T-helper 1 cell treated with Interleukin-12 subunit alpha and Interleukin-12 subunit beta and Interleukin-4 antibody, amounts not matched to agents 30 ng/mL and 1 ng/mL, for 36 hours (primary cell): Measurements from ENCODE around the gene PRPF40B. TPM values are rescaled to one million over a fixed set of nuclear protein-coding genes. Genes with fewer than 3 reads are reported as not detected.
"Not testable (repeated sequence)": the region's sequence is repeated elsewhere in the genome, so short reads cannot be mapped to it uniquely, and the experiment has no call there.

Experiments
- intact Hi-C: fragments of 100-400 bp; cut with micrococcal nuclease; formaldehyde crosslinking; loops from one replicate; pipeline ENCODE4 v1.15.1; 2024
- total RNA-seq: library from RNA; stranded (reverse); gene quantifications from 2 replicates; pipeline ENCODE4 v1.2.3, GENCODE V29; 2022

Gene PRPF40B
- 11.2 and 12.2 TPM in 2 replicates for total RNA-seq

- intact Hi-C loops, result loop anchor here (1.0 to 10.0 kb wide), 8 partner anchors 40 to 493 kb away; partner anchors contain the start of genes COX14, FMNL3, NCKAP5L and SPATS2
Observed at GRCh38 chr12:49623142-49623904, at the start of gene PRPF40B. Gene PRPF40B, plus strand, starts transcription at chr12:49623561. Its CDS starts 30 bp downstream, at chr12:49623591.

GRCh38 chr12:49577589-49578315 is 45.6 kb upstream of the PRPF40B start:
- intact Hi-C loops, result no loop called here

DNA sequence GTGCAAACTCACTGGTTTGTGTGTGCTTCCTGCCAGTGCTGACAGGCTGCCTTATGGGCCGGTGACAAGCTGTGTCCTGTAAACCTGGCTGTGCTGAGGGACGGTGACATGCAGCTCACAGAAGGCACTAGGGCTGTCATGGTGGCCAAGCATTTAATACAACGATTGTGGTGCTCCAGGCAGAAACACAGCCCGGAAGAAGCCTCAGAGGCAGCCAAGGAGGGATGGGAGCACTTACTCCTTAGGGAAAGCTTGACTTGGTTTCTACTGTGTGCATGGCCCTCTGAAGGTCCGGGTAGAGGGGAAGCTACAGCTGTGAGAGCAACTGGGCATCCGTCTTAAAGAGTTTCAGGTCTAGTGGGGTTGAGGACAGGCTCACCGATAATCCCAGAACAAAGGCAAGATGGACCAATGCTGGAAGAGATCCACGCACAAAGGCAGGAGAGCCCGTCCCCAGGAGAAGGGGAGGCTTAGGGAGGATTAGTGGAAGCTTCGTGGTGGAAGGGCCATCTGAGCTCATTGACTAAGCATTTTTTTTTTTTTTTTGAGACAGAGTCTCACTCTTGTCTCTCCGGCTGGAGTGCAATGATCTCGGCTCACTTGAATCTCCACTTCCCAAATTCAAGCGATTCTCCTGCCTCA is 44.8 kb upstream of the PRPF40B start:
- intact Hi-C loops, result no loop called here

DNA sequence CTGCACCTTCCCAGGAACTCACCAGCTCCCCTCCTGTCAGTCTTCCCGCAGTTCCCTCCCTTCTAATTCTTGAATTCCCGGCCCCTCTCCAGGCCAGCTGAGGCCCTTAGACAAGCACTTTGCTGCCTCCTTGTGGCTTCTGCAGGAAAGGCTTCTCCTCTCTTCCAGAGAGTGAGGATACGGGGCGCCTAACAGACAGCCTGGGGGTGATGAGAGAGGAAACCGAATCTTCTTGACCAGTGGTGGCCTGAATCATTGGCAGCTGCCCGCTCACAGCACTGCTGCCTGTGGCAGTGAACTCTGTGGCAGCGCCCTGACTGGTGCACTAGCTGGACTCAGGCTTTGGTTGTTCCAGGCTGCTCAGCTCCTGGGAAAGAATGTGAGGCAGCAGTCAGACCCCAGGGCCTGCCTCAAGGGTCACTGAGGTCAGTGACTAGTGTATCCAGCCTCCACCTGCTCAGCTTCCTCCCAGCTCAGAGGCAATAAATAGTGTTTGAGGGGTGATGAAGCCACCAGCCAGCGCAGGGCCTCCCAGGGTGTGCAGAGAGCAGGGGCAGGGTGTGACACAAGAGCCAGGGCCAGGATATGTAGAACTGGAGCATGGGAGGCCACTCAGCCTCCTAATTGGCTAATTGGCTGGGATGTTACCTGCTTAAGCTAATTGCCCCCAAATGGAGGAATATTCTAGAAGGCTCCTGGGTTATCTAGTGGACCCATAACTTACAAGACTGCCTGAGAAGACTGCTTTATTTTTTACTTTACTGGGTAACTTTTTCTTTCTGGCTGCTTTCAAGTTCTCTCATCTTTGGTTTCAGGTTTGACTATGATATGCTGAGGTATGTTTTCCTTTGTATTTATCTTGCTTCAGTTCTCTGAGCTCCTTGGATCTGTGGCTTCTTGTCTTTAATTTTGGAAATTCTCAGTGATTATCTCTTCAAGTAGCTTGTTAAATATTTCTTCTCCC is 42.5 kb upstream of the PRPF40B start:
- intact Hi-C loops, result loop anchor here (1.0 kb wide), 4 partner anchors 28 to 293 kb away; no protein-coding TSS in a partner anchor

DNA sequence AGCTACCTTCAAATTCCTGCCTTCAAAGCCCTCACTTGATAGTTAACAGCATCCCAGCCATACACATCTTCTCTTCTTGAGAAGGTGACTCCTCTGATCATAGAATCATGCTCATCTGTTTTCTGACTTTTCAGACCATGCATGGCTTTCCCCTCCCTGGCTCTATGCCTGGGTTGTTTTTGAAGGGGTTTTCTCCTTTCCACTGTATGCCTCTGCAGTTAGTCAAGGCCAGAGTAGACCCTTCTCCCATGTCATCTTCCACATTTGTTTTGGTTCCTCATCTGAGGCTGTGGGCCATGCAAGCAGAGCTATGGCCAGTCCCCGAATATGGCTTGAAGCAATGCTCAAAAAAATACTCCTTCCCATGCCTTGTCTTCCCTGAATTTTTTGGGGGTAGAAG is 41.2 kb upstream of the PRPF40B start:
- intact Hi-C loops, result no loop called here

GRCh38 chr12:49582850-49583249 is 40.5 kb upstream of the PRPF40B start:
- intact Hi-C loops, result no loop called here

GRCh38 chr12:49583366-49584094 is 39.8 kb upstream of the PRPF40B start:
- intact Hi-C loops, result no loop called here

GRCh38 chr12:49584591-49584990 is 38.8 kb upstream of the PRPF40B start:
- intact Hi-C loops, result no loop called here

DNA sequence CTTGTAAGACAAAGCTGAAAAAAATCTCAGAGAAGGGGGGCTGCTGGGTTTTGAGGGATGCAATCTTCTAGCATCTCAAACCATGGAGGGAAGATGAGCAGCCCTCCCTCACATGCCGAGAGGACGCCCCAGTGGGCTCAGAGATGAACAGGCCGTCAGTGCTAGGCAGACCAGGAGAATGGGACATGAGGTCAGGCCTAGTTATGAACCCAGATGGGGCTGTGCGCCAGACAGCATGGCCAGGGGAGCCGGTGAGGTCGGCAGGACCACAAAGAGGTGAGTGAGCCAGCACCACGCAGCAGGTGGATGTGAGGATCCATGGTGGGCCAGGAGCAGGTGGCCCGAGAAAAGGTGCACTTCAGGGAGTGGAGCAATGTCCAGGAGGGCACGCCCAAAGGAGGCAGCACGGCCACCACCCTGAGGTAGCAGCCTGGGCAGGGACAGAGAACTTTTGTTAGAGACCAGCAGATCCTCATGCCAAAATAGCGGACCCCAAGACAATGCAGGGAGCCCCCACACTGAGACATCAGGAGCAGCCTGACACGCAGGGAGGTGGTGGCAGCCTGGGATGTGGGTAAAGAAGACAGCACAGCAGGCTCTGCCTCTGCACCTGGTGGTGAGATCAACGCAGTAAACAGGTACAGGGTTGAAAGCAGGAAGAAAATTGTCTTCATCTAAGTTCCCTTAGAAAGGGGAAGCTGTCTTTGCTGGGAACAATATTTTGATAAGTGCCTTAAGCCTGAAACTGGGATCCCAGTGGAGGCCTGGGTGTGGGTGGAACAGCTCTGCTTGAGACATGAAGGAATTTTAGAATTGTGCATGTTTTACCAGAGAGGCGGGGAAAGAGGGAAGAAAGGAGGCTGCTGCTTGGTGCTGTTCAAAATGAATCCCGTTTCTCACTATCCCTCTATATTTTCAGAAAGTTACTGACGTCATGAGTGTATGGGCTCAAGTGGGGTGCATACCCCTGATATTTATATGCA is 37.6 kb upstream of the PRPF40B start:
- intact Hi-C loops, result no loop called here

- intact Hi-C loops, result no loop called here
Observed at GRCh38 chr12:49587174-49587908, 36.0 kb upstream of the PRPF40B start.

- intact Hi-C loops, result no loop called here
Observed at GRCh38 chr12:49588281-49588680, 35.1 kb upstream of the PRPF40B start.

DNA sequence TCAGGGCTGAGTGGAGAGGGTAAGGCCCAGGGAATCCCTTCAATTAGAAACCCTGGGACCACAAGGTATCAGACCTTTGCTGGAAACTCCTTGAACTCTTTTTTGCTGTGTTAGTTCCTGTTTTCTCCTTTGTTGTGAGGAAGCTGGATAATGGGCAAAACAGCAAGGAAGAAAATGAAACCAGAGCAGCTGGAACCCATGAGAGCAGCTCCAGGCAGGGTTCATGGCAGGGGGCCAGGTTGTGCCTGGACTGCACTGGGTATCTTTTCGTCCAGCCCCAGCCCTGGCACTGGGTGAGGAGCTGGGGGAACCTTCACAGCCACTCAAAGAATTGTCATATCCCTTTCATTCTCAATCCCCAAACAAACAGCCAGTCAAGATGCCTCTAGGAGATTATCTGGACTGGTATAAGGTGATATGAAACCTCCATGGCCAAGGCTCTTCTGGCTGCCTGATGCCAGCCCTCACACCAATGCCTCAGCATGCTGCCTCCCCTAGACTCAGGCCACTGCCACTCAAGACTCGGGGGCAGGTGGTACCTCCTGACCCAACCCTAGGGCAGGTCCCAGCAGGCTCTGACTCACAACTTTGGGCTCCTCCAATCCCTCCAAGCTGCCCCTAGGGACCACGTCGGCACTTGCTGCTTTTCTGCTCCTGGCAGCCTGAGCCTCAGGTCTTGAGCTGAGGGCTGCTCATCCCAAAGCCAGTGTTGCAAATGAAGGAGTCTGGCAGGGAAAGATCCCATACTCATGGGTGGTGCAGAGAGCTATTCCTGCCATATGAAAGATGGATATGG is 34.4 kb upstream of the PRPF40B start:
- intact Hi-C loops, result no loop called here

DNA sequence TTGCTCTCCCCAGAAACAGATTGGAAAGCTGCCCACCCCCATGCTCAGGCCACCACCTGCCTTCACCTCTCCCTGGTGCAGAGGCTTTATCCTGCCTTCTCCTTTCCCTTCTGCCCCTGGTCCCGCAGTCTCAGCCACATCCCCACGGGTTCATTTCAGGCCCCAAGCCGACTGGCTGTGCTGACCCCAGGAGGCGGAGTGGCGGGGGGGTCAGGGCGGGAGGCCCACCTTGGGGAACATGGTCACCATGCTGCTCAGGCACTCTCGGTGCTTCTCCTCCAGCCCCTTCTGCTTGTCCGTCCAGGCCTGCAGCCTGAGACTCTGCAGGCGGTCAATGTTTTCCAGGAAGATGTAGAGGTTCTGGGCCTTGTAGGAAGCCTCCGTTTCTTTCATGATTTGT is 24.8 kb upstream of the PRPF40B start:
- intact Hi-C loops, result no loop called here

DNA sequence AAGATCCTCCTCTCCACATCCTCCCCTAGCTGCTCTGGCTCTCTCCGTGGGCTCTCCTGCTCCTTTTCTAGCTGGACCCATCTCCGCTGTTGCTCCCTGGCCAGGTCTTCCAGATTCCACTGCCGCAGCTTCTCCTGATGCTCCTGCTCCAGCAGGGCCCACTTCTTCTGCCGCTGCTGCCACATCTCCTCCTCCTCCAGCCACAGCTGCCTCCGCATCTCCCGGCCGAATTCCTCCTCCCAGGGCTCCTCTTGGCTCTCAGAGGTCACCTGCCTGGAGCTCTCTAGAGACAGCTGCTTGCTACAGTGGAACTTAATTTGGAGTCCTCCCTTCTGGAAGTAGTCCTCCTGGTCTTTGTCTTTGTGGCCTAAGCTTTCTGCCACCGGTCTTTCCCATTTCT is 23.4 kb upstream of the PRPF40B start:
- intact Hi-C loops, result no loop called here

- intact Hi-C loops, result no loop called here
Observed at GRCh38 chr12:49603721-49604120, 19.6 kb upstream of the PRPF40B start.

GRCh38 chr12:49604856-49605255 is 18.5 kb upstream of the PRPF40B start:
- intact Hi-C loops, result no loop called here

DNA sequence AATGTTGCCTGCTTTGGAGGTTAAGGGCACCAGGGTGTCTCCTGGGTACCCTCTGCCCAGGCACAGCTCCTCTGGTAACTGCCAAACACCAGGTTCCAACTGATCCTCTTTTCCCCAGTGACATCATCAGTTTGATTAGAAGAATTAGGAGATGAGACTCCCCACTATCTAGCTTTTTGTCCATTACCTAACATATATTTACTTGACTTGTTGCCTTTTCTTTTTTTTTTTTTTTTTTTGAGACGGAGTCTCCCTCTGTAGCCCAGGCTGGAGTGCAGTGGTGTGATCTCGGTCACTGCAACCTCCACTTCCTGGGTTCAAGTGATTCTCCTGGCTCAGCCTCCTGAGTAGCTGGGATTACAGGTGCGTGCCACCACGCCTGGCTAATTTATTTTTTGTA is 17.8 kb upstream of the PRPF40B start, which contains the start of gene FAM186B:
Gene FAM186B (minus strand): TSS at position 101 of the 400 bp plus-strand sequence. CDS start 162 bp downstream, outside the sequence.
- intact Hi-C loops, result not testable (repeated sequence)
